Stimulated activated CD4-positive, alpha-beta T cell treated with anti-CD3 and anti-CD28 coated beads, Interleukin-12 subunit alpha, Interleukin-12 subunit beta, amount 100 ng/mL, for 4 hours (primary cell): Measurements from ENCODE around the gene CCSER1.
"Not testable (repeated sequence)": the region's sequence is repeated elsewhere in the genome, so short reads cannot be mapped to it uniquely, and the experiment has no call there.

ENCODE experiments used
- DNase-seq: peaks from one replicate; pipeline ENCODE4 v3.0.0-alpha.2; 2020

Gene CCSER1

DNA sequence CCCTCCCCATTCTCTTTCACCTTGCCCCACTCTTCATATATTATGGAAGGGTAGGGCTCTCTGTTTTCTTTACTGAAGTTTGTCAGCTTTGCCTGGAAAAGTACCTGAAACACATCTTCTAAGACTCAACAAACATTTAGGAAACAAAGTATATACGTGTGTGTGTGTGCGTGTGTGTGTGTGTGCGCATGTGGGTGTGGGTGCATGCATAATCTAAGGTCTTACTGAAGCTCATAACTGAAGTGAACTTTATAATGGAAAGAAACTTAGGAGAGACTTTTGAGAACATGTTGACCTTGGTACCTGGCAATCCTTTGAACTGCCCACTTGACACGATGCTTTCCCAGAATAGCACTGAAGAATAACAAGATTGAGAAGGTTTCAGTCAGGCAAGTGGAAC, 1190.2 kb downstream of the CCSER1 start:
- DNase-seq: no peak

DNA sequence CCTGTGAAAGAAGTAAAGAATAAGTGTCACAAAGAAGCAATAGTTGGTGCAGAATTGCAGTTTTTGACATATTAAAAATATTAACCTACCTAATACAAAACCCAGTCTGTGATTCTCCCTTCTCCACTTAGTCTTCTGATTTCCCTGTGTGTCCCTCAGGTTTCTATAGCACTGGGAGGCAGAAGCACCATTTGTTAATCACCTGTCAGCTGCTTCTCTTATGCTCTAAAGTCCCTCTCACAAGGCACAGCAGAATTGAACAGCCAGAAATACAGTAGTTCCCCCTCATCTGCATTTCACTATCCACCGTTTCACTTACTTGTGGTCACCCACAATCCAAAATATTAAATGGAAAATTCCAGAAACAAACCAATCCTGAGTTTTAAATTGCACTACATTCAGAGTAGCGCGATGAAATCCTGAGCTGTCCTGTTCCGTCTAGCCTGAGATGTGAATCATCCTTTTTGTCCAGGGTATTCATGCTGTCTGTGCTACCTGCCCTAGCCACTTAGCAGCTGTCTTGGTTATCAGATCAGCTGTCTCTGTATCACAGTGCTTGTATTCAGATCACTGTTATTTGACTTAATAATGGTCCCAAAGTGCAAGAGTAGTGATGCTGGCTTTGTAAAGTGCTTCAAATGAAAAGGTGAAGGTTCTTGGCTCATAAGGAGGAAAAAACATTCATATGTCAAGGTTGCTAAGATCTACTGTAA, 1192.5 kb downstream of the CCSER1 start:
- DNase-seq: no peak

DNA sequence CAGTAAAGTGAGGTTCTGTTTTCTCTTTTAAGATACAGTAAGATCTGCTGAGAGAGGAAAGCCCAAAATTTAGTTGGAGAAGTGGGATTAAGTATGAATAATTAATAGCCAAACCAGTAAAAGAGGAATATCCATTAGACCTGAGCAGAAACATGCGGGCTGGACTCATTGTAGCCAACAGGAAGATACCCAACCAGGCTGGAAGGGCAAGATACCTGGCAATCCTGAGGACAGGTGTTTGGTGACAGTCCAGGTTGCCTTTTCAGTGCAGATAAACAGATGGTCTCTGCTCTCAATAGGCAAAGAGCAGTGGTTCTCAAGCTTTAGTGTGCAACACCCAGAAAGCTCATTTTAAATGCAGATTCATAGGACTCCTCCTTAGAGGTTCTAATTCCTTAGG, 1195.8 kb downstream of the CCSER1 start:
- DNase-seq: no peak

DNA sequence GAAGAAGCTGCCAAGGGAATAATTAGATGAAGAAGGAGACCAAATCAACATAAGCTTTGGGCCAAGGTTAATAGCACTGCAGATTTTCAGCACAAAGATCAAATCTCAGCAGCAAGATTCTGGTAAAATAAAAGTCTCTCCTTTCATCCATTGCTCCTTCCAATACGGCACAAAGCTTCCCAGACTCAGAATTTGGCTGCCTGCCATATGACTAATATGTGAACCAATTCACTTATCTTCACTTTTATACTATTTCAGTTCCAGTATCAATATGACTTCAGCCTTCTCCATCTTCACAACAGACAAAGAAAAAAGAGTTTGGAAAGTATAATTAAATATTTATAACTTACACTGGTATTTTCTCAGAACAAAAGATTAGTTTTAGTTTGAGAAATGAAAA, 1198.3 kb downstream of the CCSER1 start:
- DNase-seq: no peak

DNA sequence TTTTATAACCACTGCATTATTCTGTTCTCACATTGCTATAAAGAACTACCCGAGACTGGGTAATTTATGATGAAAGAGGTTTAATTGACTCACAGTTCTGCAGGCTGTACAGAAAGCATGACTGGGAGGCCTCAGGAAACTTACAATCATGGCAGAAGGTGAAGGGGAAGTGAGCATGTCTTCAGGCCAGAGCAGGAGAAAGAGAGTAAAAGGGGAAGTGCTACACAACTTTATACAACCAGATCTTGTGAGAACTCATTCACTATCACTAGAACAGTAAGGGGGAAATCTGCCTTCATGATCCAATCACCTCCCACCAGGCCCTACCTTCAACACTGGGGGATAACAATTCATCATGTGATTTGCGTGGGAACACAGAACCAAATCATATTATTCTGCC, 1199.0 kb downstream of the CCSER1 start:
- not testable (repeated sequence) for DNase-seq

DNA sequence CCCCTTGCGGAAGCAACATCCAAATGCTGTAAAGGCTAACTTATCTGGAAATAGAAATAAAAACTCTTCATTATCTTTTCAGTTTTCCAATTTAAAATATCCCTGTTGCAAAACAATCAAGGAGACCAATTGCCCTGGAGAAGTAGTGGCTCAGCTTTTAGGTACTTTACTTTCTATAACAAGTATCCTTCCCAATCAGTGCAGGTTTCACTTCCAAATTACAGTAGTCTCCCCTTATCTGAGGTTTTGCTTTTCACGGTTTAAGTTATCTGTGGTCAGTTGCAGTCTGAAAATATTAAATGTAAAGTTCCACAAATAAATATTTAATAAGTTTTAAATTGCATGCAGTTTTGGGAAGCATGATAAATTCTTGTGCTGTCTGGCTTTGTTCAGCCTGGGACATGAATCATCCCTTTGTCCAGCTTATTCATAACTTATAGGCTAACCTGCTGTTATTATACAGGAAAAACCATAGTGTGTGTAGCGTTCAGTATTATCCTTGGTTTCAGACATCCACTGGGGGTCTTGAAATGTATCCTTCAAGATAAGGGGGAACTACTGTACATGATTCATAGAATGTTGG, 1203.5 kb downstream of the CCSER1 start:
- no peak for DNase-seq

DNA sequence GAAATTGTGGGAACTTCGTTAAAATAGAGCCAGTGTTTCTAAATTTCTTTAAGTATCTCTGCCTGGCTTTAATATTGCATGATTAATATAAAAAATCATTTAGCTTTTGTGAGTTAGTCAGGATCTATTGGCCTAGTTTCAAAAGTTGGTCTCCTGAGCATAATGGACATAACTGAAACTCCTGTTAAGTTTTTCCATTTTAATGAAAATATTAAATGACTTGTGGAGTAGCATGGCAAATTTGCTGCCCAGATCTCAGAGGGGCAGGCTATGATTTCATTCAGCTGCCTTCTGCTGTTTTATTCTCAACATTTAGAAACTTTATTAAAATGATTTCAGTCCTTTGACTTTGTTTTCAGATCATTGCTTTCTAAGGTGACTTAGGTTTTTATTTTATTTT, 1213.6 kb downstream of the CCSER1 start:
- no peak for DNase-seq

DNA sequence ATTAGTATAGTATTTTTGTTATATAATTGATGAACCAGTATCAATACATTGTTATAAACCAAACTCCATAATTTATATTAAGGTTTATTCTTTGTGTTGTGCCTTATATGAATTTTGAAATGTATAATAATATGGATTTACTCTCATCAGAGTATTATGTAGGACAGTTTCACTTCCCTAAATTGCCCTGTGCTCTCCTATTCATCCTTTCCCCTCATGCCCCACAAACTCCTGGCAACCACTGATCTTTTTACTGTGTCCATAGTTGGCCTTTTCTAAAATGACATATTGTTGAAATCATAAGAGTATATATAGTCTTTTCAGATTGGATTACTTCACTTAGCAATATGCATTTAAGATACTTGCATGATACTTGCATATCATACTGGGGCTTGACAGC, 1218.4 kb downstream of the CCSER1 start:
- no peak for DNase-seq

DNA sequence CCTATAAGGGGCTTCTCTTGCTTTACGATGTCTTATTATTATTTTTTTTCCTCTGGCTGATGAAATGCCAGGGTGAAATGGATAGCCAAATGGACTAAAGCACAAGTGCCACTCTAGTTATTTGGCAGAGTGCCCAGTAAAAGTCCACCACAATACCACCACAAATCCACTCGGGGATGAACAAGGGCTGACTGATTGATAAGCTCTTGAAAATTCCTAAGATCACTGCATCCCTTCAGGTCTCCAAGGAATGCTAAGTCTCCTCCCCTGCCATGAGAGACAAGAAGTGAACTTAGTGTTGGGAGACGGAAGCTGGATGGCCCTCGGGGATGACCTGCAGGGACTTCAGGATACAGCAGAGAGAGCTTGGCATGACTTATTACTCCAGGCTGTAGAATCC, 1229.3 kb downstream of the CCSER1 start:
- DNase-seq: not testable (repeated sequence)

DNA sequence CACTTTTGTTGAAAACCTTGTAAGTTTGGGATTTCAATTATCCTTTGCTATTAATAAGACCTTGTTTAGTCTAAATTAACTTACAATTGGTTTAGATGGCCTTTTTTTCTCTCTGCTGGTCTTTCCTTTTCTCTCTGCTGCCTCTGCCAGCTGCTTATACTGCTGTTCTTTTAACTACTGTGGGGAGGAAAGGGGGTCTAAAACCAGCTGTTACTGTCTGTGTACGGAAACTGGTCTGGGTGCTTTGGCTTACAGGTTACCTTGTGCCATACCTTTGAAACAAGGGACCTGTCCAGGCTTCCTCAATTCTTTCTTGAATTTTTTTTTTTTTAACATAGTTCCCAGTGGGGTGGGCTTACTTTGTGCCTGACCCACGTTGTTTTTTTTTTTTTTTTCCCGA, 1230.8 kb downstream of the CCSER1 start:
- DNase-seq: not testable (repeated sequence)

DNA sequence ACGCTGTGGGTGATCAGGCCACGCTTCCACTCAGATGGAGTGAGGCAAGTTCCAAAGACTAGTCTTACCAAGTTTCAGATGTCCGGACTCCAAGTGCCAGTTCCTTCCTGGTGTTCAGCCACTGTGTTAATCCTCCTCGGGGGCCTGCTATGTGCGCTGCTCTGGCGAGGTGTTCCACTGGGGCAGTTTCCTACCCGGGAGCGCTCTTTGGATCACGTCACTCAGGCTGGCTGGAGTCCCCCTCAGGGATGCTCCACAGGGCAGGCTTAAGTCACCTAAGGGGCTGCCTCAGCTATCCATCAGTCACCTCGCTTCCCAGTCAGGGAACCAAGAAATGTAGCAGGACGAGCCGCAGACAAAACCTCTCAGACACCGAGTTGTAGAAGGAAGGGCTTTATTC, 1231.4 kb downstream of the CCSER1 start:
- not testable (repeated sequence) for DNase-seq

DNA sequence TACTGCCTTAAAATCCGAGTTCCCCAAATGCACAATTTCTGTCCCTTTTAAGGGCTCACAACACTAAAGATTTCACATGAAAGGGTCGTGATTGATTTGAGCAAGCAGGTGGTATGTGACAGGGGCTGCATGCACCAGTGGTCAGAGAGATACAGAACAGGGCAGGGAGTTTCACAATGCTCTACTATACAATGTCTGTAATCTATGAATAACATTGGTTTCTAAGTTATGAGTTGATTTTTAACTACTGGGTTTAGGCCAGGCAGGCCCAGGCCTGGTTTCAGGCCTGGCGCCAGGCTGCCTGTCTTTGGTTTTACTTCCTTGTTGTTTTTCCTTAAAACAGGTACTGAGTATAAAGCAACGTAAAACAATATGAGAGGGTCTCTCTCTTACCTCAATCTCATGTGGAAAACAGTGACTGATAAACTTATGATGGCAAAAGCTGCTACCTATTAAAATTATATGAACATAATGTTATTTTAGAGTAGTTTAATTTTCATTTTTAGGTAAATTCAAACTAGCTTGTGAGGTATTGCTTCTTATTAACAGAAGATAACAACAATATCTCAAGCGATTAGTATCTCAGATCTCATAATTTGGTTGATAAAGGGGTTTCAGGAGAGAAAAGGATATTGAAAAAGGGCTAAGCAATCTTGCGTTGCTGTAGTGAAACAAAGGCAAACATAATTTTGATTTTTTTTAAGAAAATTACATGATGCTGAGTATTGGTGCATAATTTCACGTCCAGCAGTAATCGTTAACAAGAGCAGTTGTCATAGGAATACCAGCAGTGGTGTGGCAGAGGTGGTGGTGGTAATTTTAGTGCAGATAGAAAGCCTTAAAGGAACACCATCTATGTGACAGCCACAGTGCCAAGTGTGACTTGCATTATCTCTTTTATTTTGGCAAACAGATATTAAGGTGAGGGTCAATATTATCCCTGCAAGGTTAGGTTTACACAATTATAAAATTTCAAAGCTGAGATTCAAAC, 1232.1 kb downstream of the CCSER1 start:
- no peak for DNase-seq

DNA sequence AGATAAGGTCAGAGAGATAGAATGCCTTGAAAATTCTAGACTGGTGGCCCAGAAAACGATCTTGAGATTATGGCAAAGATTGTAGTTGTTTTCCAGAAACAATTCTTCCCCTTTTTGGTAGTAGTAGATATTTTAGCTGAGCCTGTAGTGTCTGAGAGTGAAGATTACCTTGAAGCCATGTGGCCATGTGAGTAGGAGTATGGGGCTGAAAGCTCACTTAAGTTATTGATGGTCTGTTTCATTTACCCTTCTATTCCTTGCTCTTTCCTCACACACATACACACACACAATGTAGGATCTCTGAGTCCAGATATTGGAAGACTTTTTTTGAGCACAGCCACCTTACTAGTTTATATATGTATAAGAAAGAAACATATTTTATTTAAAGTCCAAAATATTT, 1234.9 kb downstream of the CCSER1 start:
- no peak for DNase-seq

DNA sequence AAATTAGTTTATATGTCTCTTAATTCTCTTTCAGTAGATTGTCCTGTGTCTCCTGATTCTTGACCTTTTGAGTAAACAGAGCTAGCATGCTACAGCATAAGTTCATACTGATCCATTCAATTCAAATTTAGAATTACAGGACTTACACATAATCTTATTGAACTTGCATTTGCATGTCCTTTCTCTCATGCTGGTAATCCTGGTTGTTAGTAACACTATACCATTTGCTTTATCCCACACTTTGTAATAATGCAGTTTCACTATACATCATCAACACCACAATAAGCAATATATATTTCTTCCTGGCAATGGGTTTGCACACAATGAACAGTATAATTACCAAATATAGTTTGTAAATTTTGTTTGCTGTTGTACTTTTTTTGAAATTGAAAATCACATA, 1239.4 kb downstream of the CCSER1 start:
- no peak for DNase-seq

DNA sequence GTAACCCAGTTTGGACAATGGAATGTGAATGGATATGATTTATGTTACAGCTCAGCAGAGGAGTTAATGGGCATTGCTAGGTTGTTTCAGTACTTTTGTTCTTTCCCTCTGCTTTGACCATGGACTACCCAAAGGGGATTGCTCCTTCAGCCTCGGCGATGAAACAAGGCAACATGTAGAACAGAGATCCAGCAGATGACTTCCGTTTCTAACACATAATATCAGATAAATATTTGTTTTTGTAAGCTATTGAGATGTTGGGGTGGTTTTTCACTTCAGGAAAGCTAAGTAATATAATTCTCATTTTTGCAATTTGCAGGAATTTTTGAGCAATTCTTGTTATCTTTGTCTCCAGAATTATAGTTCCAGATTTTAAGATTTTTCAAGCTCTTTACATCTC, 1241.9 kb downstream of the CCSER1 start:
- no peak for DNase-seq

DNA sequence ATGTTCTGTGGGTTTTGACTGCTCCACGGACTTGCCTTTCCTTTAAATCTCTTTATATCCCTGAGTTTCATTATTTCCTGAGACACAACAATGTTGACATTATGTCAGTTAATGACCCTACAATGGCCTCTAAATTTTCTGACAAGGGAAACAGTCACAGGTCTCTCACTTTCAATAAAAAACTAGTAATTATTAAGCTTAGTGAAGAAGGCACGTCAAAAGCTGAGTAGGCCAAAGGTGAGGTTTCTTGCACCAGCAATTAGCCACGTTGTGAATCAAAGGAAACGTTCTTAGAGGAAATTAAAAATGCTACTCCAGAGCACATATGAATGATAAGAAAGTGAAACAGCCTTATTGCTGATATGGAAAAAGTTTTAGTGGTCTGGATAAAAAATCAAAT, 1246.4 kb downstream of the CCSER1 start:
- no peak for DNase-seq

DNA sequence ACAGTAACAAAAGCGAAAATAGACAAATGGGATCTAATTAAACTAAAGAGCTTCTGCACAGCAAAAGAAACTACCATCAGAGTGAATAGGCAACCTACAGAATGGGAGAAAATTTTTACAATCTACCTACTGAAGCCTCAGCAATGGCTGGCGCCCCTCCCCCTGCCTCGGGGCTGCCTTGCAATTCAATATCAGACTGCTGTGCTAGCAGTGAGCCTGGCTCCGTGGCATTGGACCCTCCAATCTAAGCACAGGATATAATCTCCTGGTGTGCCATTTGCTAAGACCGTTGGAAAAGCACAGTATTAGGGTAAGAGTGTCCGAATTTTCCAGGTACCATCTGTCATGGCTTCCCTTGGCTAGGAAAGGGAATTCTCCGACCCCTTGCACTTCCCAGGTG, 1278.2 kb downstream of the CCSER1 start:
- not testable (repeated sequence) for DNase-seq

DNA sequence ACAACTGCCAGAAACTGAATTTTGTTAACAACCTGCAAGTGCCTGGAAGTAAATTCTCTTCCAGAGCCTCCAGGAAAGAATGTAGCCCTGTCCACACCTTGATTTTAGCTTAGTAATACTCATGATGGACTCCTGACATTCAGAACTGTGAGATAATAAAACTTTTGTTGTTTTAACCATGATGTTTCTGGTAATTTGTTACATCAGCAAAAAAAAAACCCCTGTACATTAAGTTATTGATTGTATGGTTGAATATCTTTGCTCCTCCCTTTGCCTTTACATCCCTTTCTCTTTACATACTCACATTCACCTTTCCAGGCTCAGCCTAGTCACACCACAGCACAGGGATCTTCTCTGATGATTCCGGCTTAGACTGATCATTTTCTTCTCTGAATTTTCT, 1294.8 kb downstream of the CCSER1 start:
- DNase-seq: no peak

DNA sequence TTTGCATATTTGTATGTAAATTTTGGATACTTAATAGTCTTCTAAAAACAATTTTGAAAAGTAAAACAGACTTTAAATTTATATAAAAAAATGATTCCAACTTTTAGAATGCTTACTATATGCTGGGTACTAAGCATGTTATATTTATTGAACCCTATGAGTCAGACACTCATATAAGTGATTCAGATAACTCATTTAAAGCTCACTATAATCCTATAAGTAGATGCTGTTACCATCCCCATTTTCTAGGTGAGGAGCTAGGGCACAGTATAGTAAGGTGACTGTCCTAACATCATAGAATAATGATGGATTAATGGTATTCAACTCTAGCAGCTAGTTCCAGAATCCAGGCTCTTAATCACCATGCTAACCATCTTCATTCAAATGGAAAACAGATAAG, 1299.5 kb downstream of the CCSER1 start:
- DNase-seq: no peak

DNA sequence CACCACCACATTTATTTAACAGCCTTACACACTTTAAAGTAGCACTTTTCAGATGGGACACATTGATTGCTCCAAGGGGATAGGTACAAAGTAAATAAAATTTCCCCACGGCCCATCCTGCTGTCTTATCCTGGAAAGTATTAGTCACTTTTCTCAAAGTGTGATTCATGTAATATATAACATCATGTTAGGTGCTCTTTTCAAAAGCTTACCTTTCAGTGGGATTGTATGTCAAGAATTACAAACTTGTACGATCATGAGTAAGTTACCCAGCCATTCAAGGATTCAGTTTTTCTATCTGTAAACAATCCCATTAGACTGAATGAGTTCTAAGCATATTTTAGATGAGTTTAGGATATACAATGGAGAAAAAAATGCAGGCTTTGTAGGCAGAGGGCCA, 1300.0 kb downstream of the CCSER1 start:
- no peak for DNase-seq

DNA sequence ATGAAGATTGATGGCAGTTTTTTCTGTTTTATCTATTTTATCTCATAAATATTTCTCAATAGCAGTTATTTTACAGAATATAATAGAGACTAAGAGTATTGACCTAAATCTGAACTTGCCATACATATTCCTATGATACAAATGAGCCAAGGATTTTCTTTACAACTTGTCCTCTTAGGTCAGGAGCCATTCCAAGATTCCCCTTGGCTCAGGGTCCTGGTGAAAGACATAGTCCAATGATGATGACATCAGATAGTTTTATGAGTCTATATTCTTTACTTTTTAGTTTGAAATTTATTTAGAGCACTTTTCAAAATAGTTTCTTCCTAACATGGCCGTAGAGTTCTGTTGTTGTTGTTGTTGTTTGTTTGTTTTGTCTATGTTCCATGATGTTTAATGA, 1307.4 kb downstream of the CCSER1 start:
- DNase-seq: no peak

DNA sequence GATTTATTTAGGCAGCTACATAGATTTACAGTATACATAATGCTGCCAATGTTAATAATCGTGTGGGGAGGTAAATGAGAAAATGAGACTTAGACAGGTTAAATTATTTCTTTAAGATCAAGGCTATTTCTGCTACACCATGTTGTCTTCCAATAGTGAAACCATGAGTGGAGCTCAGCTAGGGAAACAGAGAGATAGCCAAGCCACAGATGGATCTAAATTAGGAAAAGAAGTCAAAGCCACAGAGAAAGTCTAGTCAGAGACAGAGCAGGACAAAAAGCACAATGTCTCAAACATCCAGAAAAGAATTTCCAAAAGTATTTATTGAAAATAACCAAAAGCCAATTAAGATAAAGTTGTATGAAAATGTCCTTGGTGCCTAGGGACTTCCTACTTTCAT, 1309.4 kb downstream of the CCSER1 start:
- no peak for DNase-seq

DNA sequence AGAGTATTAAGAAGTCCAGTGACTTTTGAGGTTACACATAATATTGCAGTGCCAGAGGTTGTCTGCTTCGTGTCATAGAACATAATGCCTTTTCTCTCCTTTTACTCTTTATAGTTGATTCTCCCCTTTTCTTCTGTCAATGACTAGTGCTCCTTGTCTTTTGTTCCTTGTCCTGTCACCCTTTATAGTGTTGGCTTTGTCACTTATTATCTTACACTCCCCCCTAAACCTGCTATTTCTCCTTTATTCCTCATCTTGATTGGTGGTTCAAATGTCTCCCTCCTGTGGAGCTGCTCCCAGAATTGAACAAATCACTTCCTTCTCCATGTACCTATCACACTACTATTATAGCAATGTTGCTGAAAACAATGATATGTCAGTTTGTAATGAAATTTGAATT, 1320.0 kb downstream of the CCSER1 start:
- DNase-seq: no peak
